ENCODE measurements around the gene ELMO3.

Gene ELMO3

GRCh38 chr16:67211674-67212073, 12.7 kb downstream of the ELMO3 start:
- H3K36me3 ChIP-seq (ENCODE audit: control insufficient read depth, insufficient read depth, low read length) = peaks cover under 1% of the 10 kb centered on the region; the same call in 1 of the 2 replicates
- TF ChIP-seq CTCF (IDR thresholded peaks at IDR 0.05; ENCODE audit: insufficient read depth, low read length, poor library complexity, severe bottlenecking) = no peak
- no peak for DNase-seq (ENCODE audit: extremely low read depth, insufficient read length)

GRCh38 chr16:67212766-67213165, 13.8 kb downstream of the ELMO3 start:
- no peaks in the 10 kb centered on the region; the same call in 1 of the 2 replicates for H3K36me3 ChIP-seq (ENCODE audit: control insufficient read depth, insufficient read depth, low read length)
- H3K4me3 ChIP-seq (replicated peaks; ENCODE audit: low read depth, low read length) = no peak overlapping the region
- TF ChIP-seq CTCF (IDR thresholded peaks at IDR 0.05; ENCODE audit: insufficient read depth, low read length, poor library complexity, severe bottlenecking) = no peak
- no peak for DNase-seq (ENCODE audit: extremely low read depth, insufficient read length)
- no peaks in the 10 kb centered on the region for H3K27me3 ChIP-seq (replicated peaks; ENCODE audit: control insufficient read depth, insufficient read depth, low read length)

More at GRCh38 chr16:67211674-67212073, 12.7 kb downstream of the ELMO3 start:
- H3K27me3 ChIP-seq (replicated peaks; ENCODE audit: control insufficient read depth, insufficient read depth, low read length) = no peaks in the 10 kb centered on the region
- H3K4me3 ChIP-seq (replicated peaks; ENCODE audit: low read depth, low read length) = no peak overlapping the region

GRCh38 chr16:67213197-67214019, 14.5 kb downstream of the ELMO3 start:
- DNase-seq (ENCODE audit: extremely low read depth, insufficient read length) = no peak
- Histone ChIP-seq H3K4me3 (replicated peaks; ENCODE audit: low read depth, low read length) (no peak overlapping the region), H3K36me3 (ENCODE audit: control insufficient read depth, insufficient read depth, low read length) (no peaks in the 10 kb centered on the region; the same call in 1 of the 2 replicates), H3K27me3 (replicated peaks; ENCODE audit: control insufficient read depth, insufficient read depth, low read length) (no peaks in the 10 kb centered on the region)
- TF ChIP-seq CTCF (IDR thresholded peaks at IDR 0.05; ENCODE audit: insufficient read depth, low read length, poor library complexity, severe bottlenecking) = no peak

- Histone ChIP-seq H3K36me3 (ENCODE audit: control insufficient read depth, insufficient read depth, low read length) (no peaks in the 10 kb centered on the region; the same call in 1 of the 2 replicates), H3K4me3 (replicated peaks; ENCODE audit: low read depth, low read length) (no peak overlapping the region), H3K27me3 (replicated peaks; ENCODE audit: control insufficient read depth, insufficient read depth, low read length) (no peaks in the 10 kb centered on the region)
- TF ChIP-seq CTCF (IDR thresholded peaks at IDR 0.05; ENCODE audit: insufficient read depth, low read length, poor library complexity, severe bottlenecking) = no peak
- DNase-seq (ENCODE audit: extremely low read depth, insufficient read length) = no peak
Measured at GRCh38 chr16:67215706-67216105, 16.8 kb downstream of the ELMO3 start.

- Histone ChIP-seq H3K36me3 (ENCODE audit: control insufficient read depth, insufficient read depth, low read length) (no peaks in the 10 kb centered on the region), H3K4me3 (replicated peaks; ENCODE audit: low read depth, low read length) (no peak overlapping the region), H3K27me3 (replicated peaks; ENCODE audit: control insufficient read depth, insufficient read depth, low read length) (no peaks in the 10 kb centered on the region)
- no peak for TF ChIP-seq CTCF (IDR thresholded peaks at IDR 0.05; ENCODE audit: insufficient read depth, low read length, poor library complexity, severe bottlenecking)
- DNase-seq (ENCODE audit: extremely low read depth, insufficient read length) = no peak
Measured at GRCh38 chr16:67216612-67217490, 17.9 kb downstream of the ELMO3 start.
